ENCODE data around the gene SKA1.
"Not testable (repeated sequence)": the region's sequence is repeated elsewhere in the genome, so short reads cannot be mapped to it uniquely, and the experiment has no call there.

SKA1 gene

DNA sequence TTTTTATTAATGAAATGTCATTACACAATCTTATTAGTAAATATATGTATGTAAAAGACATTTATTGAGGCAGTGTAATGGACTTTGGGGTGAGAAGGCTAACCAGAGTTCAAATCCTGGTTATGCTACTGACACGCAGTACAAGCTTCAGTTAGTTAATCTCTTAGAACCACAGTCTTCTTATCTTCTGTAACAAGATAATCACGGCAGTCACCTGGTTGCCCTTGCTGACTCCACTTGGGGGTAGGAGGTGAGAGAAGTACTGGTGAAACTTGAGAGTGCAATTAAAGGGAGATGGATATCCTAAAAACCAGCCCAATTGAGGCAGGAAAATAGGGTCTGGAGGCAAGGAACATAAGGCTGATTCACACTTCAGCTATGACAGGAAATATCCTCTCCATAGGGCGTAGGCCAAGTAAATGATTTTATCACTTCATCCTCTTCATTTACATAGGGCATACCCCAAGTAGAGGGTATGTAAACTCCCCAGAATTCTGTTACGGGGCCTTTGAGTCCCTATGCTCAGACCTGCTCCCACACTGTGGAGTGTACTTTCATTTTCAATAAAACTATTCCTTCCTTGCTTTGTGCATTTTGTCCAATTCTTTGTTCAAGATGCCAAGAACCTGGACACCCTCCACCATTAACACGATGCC, 21.3 kb downstream of the SKA1 start:
- DNase-seq, result no peak

DNA sequence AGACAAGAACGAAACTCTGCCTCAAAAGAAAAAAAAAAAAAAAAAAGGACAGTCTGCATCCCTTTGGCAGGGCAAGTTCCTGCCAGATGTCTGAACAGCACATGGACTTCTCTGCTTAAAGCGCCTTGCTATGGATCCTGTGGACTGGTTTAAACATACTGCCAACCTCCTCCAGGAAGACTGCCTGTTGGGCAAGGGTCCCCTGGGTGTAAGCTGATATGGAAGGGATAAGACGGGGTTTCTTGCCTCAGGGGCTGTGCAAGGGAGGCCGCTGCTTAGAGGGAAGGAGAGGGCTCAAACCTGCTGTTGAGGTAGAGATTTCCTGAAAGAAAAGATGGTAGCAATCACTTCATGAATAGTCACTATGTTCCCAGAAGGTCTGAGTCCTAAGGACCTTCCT, 22.2 kb downstream of the SKA1 start:
- DNase-seq, result no peak

DNA sequence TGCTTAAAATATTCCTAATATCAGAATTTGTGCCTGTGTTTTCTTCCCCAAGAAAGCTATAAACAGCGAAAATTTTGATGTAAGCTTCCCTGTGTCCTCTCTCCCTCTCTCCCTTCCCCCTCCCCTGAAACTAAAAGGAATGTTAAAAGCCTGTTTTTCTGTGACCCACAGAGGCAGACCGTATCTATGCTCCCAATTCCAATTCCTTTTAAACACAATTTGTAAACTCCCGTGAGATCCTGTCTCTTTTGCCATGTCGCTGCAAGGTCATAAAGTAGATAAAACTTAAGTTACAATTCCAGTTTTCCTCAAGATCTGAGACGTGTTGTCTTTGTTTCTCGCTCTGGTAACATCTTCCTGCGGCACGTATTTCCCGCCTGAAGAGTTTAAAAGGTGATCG, 23.3 kb downstream of the SKA1 start:
- no peak for DNase-seq

DNA sequence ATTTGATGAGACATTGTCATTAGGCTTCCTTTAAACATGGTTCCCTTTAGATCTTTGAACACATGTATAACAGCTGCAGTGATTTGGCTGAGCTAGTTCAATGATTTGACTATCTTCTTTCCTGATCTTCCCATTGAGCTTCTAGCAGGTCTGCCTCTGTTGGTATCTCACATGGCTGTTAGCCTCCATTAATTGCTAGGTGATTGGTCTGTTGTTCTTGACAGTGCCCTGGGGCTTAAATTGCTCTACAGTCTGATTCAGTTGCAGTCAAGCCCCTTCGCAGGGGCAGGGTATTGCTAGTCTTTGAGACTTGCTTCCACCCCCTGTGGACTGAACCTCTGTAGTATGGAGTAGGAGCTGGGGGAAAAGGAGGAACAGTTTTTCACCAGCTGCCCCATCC, 24.1 kb downstream of the SKA1 start:
- no peak for DNase-seq

DNA sequence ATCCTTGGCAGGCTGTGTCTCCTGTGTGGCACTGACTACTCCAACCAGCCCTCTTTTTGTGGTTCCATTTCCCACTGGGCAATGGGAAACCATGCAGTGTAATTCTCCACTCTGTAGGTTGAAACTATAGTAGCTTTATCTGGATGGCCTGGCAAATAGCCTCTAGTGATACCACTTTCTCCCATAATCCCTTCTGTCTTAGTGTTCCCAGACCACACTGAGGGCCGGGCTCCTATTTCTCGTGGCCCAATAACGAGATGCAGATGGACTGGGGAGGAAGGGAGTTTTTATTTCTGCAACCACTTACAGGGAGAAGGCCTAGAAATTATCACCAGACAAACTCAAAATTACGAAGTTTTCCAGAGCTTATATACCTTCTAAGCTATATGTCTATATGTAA, 24.7 kb downstream of the SKA1 start:
- DNase-seq, result no peak

DNA sequence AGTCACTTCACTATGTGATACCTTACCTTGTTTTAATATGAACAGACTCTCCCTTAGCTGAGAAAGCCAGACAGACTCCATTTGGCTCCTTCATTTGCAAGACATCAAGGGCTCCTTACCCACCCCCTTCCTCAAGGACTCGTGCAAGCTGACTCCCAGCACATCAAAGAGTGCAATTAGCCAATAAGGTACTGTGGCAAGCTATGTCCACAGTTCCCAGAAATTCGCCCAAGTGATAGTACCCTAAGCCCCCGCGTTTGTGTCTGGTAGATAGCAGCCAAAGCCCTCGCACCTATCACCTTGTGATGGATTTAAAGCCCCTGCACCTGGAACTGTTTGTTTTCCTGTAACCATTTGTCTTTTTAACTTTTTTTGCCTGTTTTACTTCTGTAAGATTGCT, 25.6 kb downstream of the SKA1 start:
- DNase-seq, result not testable (repeated sequence)

DNA sequence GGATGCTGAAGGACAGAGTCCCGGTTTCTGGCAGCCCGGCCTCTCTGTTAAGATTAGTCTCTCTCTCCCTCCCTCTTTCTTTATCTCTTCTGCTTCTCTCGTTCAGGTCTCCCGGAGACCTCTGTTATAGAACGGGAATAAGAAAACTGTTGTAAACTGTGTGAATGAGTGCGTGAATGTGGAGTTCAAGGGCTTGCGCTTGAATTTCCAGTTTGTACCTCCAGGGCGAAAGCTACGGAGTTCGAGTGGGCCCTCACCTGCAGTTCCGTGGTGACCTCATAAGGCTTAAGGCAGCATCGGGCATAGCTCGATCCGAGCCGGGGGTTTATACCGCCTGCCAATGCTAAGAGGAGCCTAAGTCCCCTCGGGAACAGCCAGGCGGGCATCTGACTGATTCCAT, 26.4 kb downstream of the SKA1 start:
- no peak for DNase-seq

DNA sequence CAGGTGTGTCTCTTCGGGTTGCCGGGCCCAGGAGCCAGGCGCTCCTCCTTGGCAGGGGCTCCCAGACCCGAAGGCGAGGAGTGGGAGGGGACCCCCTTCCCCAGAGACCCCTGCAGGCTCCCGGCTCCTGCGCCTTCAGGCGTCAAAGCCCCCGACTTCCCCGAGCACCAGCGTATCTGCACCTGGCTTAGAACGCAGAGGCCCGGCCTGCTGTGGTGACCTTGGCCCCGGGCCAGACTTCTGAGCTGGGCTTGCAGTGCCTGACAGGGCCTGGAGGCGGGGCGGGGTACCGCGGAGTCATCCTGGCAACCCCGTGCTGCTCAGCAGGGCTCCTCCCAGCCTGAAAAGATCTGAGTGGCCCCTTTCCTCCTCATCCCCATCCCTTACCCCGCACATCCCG, 27.0 kb downstream of the SKA1 start:
- no peak for DNase-seq

DNA sequence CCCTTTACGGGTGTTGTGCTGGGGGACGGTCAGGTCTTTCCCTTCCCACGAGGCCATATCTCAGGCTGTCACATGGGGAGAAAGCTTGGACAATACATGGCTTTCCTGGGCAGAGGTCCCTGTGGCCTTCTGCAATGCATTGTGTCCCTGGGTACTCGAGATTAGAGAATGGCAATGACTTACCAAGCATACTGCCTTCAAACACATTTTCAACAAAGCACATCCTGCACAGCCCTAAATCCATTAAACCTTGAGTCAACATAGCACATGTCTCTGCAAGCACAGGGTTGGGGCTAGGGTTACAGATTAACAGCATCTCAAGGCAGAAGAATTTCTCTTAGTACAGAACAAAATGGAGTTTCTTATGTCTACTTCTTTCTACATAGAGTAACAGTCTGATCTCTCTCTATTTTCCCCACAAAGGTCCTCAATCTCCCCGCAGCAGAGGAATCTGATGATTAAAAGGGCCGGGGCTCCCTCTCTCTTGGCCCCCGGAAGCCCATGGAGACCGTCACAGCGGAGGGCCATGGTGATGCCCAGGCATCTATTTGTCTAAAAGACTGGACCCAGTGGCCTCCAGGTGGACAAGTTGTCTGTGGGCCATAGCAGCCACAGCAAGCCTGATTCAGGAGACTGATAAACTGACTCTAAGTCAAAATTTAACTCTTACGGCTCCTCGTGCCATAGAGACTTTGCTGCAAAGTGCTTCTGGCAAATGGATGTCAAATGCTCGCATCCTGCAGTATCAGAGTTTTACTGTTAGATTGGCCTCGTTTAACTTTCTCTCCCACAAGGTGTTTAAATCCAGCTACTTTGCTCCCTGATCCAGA, 30.1 kb downstream of the SKA1 start:
- not testable (repeated sequence) for DNase-seq

DNA sequence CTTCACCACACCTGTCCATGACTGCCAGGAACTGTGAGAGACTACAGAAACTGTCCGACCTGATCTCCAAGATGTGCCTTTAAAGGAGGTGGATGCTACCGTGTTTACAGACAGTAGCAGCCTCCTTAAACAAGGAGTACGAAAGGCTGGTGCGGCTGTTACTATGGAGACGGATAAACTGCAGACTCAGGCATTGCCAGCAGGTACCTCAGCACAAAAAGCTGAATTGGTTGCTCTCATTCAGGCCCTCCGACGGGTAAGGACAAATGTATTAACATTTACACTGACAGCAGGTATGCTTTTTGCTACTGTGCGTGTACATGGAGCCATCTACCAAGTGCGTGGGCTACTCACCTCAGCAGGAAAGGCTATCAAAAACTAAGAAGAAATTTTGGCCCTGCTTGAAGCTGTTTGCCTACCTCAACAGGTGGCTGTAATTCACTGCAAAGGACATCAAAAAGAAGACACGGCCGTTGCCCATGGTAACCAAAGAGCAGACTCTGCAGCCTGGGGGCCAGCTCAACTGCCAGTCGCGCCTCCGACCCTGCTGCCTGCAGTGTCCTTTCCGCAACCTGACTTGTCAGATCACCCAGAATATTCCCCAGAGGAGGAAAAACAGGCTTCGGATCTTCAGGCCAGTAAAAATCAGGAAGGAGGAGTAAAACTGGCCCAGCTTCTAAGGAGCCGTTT, 30.9 kb downstream of the SKA1 start:
- DNase-seq, result no peak

DNA sequence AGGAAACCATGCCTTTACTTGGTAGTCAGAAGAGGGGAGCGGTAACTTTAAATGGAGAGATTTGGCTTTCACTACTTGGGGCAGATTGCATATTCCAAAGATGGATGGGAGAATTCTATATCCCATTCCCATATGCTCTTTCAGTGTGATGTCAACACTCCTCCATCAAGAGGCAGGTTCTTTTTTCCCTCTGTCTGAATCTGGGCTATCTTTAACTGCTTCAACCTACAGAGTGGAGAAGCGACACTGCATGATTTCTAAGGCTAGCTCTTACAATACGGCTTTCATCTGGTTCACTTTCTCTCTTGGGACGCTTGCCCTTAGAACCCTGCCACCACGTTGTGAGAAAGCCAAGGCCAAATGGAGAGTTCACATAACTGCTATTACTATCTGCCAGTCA, 34.4 kb downstream of the SKA1 start:
- no peak for DNase-seq

DNA sequence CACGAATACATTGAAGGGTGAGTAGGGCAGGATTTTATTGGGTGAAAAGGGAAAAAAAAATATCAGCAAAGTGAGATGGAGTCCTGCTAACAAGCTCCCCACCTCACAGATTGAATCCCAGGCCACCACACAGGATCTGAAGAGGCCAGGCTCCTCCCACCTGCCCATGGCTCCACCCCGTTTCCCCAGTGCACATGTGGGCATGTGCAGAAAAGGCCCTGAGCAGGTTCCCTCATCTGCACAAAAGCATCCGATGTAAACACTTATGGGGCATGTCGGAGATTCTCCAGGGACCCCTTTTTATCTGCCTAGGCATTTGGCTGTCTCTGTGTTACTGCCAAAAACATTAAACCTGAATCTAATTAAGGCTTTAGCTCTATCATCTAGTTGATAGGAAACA, 35.2 kb downstream of the SKA1 start:
- no peak for DNase-seq

DNA sequence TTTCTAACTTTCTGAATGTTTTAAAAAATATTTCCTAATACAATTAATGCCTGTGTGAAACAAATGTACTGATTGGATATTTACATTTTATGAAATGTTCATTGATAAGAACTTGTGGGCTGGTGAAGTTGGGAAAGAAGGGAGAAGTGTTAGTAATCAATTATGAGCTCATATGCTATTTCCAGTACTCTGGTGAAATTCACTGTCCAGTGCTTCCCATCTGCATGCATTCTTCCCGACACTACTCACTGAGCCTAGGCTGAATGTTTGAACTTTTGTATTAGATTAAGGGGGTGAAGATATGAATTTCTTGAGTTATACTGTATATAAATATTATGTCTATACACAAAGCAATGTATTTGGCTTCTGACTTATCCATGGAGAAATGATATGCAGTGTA, 36.0 kb downstream of the SKA1 start:
- no peak for DNase-seq

DNA sequence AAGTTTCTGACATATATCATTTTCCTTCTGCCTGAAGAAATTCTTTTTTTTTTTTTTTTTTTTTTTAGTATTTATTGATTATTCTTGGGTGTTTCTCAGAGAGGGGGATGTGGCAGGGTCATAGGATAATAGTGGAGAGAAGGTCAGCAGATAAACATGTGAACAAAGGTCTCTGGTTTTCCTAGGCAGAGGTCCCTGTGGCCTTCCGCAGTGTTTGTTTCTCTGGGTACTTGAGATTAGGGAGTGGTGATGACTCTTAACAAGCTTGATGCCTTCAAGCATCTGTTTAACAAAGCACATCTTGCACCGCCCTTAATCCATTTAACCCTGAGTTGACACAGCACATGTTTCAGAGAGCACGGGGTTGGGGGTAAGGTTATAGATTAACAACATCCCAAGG, 42.0 kb downstream of the SKA1 start:
- not testable (repeated sequence) for DNase-seq

DNA sequence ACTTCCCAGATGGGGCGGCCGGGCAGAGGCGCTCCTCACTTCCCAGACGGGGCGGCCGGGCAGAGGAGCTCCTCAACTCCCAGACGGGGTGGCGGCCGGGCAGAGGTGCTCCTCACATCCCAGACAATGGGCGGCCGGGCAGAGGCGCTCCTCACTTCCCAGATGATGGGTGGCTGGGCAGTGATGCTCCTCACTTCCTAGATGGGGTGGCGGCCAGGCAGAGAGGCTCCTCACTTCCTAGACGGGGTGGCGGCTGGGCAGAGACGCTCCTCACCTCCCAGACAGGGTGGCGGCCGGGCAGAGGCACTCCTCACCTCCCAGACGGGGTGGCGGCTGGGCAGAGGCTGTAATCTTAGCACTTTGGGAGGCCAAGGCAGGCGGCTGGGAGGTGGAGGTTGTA, 42.9 kb downstream of the SKA1 start:
- not testable (repeated sequence) for DNase-seq

DNA sequence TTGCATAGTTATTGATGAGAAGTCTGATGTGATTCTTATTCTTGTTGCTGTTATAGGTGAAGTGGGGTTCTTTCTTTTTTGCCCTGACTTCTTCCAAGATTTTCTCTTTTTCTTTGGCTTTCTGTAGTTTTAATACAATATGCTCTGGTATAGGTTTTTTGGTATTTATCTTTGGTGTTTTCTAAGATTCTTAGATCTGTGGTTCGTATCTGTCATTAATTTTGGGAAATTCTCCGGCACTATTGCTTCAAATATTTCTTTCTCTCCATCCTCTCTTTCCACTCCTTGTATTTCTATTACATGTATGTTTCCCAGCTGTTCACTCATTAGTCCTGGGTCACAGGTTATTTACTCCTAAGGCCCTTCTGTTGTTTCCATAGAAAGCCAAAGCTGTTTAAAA, 43.8 kb downstream of the SKA1 start:
- no peak for DNase-seq

DNA sequence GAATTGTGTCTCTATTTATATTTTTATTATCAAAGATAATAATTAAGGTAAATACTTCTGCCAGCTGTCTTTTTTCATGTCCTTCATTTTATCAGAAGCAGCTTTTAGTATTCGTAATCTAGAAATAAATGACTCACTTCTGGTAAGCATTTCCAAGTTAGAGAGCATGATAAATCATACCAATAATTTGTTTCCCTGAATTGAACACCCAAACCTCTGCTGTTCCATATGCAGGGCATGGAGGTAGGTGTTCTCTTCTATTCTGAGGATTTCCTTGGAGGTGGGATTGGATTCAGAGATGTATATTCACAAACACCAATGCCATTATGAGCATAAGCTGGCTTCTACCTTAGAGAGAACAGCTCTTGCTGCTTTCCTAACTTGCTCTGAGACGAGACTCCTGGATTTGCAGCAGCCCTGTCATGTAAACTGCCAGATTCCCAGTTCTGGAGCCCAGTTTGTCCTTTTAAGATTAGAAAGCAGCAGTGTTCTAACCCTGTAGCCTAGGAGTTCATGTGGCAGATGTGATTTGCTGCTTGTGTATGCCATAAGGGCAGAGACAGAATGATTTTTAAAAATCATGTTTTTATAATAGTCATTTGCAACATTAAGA, 47.5 kb downstream of the SKA1 start:
- no peak for DNase-seq

DNA sequence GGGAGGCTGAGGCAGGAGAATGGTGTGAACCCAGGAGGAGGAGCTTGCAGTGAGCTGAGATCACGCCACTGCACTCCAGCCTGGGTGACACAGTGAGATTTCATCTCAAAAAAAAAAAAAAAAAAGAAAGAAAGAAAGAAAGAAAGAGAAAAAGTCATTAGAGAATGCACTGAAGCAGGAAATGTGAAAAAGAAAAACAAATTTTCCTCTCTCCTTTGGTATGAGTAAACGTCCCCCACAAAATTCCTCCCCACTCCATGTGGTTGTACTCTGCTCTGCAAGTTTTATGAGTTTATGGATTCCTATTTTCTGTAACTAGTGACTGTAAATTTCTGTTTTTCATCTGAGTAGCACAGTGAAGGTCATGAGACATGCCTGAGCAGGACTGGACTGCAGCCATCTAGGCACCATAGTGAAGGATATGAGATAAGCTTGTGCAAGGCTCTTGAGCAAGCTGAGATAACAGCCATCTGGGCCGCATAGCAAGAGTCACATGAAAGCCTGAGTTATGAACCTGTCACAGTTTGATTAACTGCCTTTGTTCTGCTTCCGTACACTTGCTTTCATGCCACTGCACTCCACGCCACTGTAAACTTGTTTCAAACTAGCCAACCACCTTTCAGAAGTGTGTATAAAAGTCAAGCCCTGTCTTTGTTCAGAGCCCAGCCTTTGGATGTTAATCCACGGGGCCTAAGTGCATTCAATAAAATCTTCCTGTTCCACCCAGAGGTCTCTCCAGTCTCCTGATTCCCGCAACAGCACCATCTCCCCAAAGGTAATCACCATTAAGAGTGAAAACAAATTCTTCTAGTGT, 50.2 kb downstream of the SKA1 start:
- DNase-seq, result no peak

DNA sequence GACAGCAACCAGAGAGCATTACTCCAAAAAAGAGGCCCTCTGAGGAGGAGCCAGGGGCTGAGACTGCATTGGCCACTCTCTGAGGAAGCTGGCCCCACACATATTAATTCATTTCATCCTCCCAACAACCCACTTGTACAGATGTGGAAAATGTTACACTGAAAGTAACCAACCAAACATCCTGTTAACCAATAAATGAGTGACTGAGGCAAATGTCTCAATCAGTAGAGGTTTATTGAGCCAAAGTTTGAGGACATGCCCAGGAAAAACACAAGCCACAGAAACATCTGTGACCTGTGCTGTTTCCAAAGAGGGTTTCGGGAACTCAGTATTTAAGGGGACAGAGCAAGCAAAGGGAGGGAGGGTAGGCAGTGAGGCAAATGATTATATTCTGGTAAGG, 53.0 kb downstream of the SKA1 start:
- DNase-seq, result no peak

DNA sequence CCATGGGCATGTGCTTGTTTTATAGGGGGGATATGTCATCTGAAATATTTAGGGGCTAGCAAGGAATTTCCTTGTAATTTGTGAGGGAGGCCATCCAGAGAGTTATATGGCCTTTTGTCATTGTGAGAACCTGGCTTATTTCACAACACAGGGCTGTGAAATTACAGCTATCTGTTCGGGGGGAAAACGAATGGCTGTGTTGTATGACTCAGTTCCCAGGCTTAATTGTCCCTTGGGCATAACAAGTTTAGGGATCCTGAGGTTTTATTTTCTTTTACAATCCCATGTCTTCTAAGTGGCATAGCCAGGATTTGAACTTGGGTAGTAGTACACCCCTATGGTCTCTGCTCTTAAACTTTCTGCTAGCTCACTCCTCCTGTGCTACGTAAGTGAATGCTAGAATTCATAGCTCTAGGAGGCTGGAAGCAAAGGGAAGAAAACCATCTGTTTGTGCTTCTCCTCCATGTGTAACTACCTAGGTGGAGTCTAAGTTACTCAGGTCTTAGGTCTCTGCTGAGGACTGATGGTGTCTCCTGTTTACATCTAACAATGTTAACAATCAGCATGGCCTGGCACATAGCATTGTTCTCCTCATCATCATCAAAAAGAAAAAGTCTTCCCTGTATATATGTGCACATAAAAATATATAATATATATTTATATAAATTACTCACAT, 53.8 kb downstream of the SKA1 start:
- DNase-seq, result no peak

DNA sequence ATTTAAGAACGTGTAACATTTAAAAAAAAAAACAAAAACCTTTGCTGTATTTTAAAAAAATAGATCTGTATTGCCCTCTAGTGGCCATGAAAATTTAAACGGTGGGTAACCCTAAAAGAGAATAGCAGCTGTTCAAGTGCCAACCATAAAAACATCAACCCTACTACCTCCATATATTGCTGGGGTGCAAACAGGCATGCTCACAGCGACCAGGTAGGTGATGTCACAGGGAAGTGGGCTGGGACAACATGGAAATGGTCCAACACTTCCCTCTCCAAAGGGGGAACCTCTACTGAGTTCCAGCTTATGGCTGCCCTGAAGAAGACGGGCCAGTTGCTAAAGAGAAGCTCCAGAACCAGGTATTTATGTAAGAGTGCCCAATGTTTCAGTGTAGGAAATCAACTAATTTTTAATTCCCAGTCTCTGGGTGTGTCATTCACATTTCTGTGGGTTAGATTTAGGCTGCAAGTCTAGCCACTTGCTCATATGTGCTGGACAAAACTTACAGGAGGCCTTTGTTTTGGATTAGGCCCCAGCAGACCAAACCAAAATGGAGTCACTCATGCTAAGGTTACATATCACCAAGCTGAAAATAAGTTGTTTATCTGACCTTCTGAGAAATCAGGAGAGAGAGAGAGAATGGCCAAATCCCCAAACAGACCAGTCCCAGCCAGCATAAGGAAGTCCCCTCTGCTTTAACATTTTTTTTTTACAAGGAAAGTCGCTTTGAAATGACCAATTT, 54.5 kb downstream of the SKA1 start:
- no peak for DNase-seq

Measured in GDM1 (cell line).